ENCODE results near the gene ATXN10. TPM values are rescaled to one million over a fixed set of nuclear protein-coding genes. Genes with fewer than 3 reads are reported as not detected.

Gene ATXN10
- total and polyA plus RNA-seq, 2 of the 13 experiments (the other 11 are each of a cell fraction or from before 2014, with no cell fraction given): 60.1 to 194 TPM

DNA sequence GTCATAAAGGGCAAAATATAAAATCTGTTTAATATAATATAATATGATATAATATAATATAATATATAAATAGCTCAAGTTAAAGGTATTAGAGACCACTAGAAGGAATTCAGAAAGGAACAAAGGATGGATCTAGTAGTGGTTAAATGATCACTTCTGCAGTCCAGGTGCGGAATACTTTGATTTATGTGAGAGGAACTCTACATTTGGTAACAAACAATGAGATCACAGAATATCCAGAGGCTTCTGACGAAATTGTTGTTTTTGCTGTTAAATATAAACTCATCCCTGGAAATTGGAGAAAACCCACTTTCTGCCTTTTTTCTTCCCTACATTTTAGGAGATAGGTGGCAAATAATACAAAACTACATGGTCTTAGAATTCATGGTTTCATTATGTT is 36.0 kb downstream of the ATXN10 start:
- H3K27ac ChIP-seq (ENCODE audit: extremely low read length, insufficient read depth, low read length): no peak overlapping the region
- peaks cover 8 to 66% of the 10 kb centered on the region in 2 experiments for H3K36me3 ChIP-seq (replicated peaks in 1 of 2; ENCODE audit: control insufficient read depth in 1 of 2, insufficient read depth in 2 of 2, low read length in 2 of 2)
- no peak for DNase-seq (ENCODE audit: low spot score)
- BruUV-seq (replicated peaks): no TSS peak
- no peak overlapping the region for H3K4me2 ChIP-seq (ENCODE audit: low read depth, low read length)
- H3K27me3 ChIP-seq (ENCODE audit: control insufficient read depth in 1 of 2, insufficient read depth in 2 of 2, low read length in 2 of 2): no peaks in the 10 kb centered on the region
- ChIA-PET CTCF (ENCODE audit: low intra/inter-chr PET ratio, low total read pairs) (no interaction called here), POLR2A (no interaction called here)
- ATAC-seq: no peak
- intact Hi-C loops (cut with micrococcal nuclease; ENCODE audit: unreplicated experiment) (no loop called here), in situ Hi-C loops (cut with HindIII; ENCODE audit: extremely low pct_ligation_motif_present, low pct_unique_long_range_greater_than_20kb) (no loop called here)
- H3K4me3 ChIP-seq (replicated peaks in 1 of 3; ENCODE audit: insufficient read depth in 1 of 3, low read depth in 2 of 3, low read length in 3 of 3): no peak overlapping the region
- no peak for TF ChIP-seq TBX3 (IDR thresholded peaks at IDR 0.05; ENCODE audit: borderline replicate concordance)
- no peak for TF ChIP-seq ZSCAN20 (CRISPR knock-in tag; IDR thresholded peaks at IDR 0.05; ENCODE audit: borderline replicate concordance)
- TF ChIP-seq ZBTB21 (CRISPR knock-in tag; IDR thresholded peaks at IDR 0.05): no peak
- TF ChIP-seq SIX1 (CRISPR knock-in tag; IDR thresholded peaks at IDR 0.05; ENCODE audit: borderline replicate concordance): no peak
- no peak for TF ChIP-seq KDM5B (CRISPR knock-in tag; IDR thresholded peaks at IDR 0.05; ENCODE audit: borderline replicate concordance)
- FAIRE-seq: no peak
- H2AFZ ChIP-seq (ENCODE audit: low read length): no peak overlapping the region
- peaks cover 26% of the 10 kb centered on the region for H3K4me1 ChIP-seq (ENCODE audit: insufficient read depth, low read length)
- WGBS (ENCODE audit: low lambda C conversion rate): 89% methylated on average over 2 of the region's 2 CpGs
- H3K9ac ChIP-seq (ENCODE audit: insufficient read depth, low read depth, low read length): no peak overlapping the region
- H3K9me3 ChIP-seq (ENCODE audit: low read length): no peaks in the 10 kb centered on the region
- no peaks in the 10 kb centered on the region; the same call in 1 of the 2 replicates for H4K20me1 ChIP-seq (ENCODE audit: insufficient read depth, low read length)
- peaks cover 9% of the 10 kb centered on the region for H3K79me2 ChIP-seq (ENCODE audit: insufficient read depth, low read length)

DNA sequence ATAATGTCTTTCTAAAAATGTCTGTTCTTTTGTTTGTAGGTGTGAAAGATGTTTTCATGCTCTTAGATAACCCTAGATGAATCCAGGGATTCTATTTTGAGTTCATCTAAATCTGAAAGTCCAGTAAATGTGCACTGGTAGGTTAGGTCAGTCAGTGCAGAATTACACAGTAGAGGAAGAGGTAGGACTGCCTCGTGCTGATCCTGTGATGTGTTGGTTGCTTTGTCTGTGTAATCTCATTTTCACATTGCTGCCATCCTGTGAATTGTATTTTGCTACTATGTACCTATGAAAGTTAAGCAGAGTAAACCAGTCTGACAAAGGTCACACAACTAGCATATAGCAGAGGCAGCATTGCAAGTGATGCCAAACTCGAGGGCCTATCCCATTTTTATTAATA is 36.5 kb downstream of the ATXN10 start:
- intact Hi-C loops (cut with micrococcal nuclease; ENCODE audit: unreplicated experiment): no loop called here
- H4K20me1 ChIP-seq (ENCODE audit: insufficient read depth, low read length): no peaks in the 10 kb centered on the region; the same call in 1 of the 2 replicates
- 80% methylated on average over 2 of the region's 2 CpGs for WGBS (ENCODE audit: low lambda C conversion rate)
- H3K27me3 ChIP-seq (ENCODE audit: control insufficient read depth in 1 of 2, insufficient read depth in 2 of 2, low read length in 2 of 2): no peaks in the 10 kb centered on the region
- H3K9ac ChIP-seq (ENCODE audit: insufficient read depth, low read depth, low read length): no peak overlapping the region
- POLR2A ChIA-PET: no interaction called here
- peaks cover 8 to 63% of the 10 kb centered on the region in 2 experiments; a peak in 4 of 5 replicates for H3K36me3 ChIP-seq (replicated peaks in 1 of 2; ENCODE audit: control insufficient read depth in 1 of 2, insufficient read depth in 2 of 2, low read length in 2 of 2)
- no peak overlapping the region for H3K27ac ChIP-seq (ENCODE audit: extremely low read length, insufficient read depth, low read length)
- no peak overlapping the region for H3K4me2 ChIP-seq (ENCODE audit: low read depth, low read length)
- DNase-seq (ENCODE audit: low spot score): no peak
- no peaks in the 10 kb centered on the region for H3K9me3 ChIP-seq (ENCODE audit: low read length)
- TF ChIP-seq ZNF772 (CRISPR knock-in tag; IDR thresholded peaks at IDR 0.05): no peak
- no peak for TF ChIP-seq GATAD2A (CRISPR knock-in tag; IDR thresholded peaks at IDR 0.05)
- TF ChIP-seq ZBTB37 (CRISPR knock-in tag; IDR thresholded peaks at IDR 0.05): no peak
- TF ChIP-seq RBM22 (optimal IDR thresholded peaks at IDR 0.05; ENCODE audit: low read length): peak; percentile 21
- no peak for TF ChIP-seq SNRNP70 (IDR thresholded peaks at IDR 0.05; ENCODE audit: low read depth, low read length)
- H3K4me1 ChIP-seq (ENCODE audit: insufficient read depth, low read length): peaks cover 26% of the 10 kb centered on the region
- H2AFZ ChIP-seq (ENCODE audit: low read length): no peak overlapping the region
- H3K4me3 ChIP-seq (replicated peaks in 1 of 3; ENCODE audit: insufficient read depth in 1 of 3, low read depth in 2 of 3, low read length in 3 of 3): no peak overlapping the region
- peaks cover 10% of the 10 kb centered on the region for H3K79me2 ChIP-seq (ENCODE audit: insufficient read depth, low read length)
- ATAC-seq: no peak
- BruUV-seq (replicated peaks): no TSS peak
- FAIRE-seq: no peak
- CTCF ChIA-PET (ENCODE audit: low intra/inter-chr PET ratio, low total read pairs): no interaction called here
- in situ Hi-C loops (cut with HindIII; ENCODE audit: extremely low pct_ligation_motif_present, low pct_unique_long_range_greater_than_20kb): no loop called here

Data from HepG2 (cell line).